ENCODE results near the gene MED15.
"Not testable (repeated sequence)": the region's sequence is repeated elsewhere in the genome, so short reads cannot be mapped to it uniquely, and the experiment has no call there.

Gene MED15, protein sequence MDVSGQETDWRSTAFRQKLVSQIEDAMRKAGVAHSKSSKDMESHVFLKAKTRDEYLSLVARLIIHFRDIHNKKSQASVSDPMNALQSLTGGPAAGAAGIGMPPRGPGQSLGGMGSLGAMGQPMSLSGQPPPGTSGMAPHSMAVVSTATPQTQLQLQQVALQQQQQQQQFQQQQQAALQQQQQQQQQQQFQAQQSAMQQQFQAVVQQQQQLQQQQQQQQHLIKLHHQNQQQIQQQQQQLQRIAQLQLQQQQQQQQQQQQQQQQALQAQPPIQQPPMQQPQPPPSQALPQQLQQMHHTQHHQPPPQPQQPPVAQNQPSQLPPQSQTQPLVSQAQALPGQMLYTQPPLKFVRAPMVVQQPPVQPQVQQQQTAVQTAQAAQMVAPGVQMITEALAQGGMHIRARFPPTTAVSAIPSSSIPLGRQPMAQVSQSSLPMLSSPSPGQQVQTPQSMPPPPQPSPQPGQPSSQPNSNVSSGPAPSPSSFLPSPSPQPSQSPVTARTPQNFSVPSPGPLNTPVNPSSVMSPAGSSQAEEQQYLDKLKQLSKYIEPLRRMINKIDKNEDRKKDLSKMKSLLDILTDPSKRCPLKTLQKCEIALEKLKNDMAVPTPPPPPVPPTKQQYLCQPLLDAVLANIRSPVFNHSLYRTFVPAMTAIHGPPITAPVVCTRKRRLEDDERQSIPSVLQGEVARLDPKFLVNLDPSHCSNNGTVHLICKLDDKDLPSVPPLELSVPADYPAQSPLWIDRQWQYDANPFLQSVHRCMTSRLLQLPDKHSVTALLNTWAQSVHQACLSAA

DNA sequence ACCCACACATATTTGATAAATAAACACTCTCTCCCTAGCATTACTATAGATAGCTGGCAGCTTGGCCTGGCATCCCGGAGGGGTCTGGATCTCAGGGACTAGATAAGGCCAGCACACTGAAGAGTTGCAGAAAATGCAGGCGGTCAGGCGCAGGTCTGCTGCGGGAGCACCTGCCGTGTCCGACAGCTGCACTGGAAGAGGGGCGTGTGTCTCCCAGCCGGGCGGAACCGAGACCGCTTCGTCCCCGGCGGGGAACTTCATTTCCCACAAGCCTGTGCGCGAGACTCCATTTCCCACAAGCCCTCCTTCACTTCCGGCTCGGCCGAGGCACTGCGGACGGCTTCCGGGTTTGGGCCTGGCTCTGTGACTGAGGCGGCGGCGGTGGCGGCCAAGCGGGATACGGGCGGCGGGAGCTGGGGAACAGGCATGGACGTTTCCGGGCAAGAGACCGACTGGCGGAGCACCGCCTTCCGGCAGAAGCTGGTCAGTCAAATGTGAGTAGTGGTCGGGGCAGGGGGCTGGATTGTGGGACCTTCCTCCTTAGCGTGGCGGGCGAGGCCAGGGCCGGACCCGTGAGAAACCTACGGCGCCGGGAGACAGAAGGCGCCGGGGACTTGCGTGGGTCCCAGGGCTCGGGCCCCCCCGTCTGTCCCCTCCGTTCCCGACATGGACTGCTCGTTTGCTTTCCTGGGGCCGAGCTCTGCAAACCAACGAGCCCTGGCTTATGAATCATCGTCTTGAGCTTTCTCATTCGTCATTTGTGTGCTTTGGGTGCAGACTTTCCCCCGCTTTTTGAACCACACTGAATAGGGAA, at the start of gene MED15:
Gene MED15, plus strand, starts transcription at position 358 of the 814 bp plus-strand sequence. Its CDS starts 69 bp downstream, at position 427.
- DNase-seq: peak; percentile 60

DNA sequence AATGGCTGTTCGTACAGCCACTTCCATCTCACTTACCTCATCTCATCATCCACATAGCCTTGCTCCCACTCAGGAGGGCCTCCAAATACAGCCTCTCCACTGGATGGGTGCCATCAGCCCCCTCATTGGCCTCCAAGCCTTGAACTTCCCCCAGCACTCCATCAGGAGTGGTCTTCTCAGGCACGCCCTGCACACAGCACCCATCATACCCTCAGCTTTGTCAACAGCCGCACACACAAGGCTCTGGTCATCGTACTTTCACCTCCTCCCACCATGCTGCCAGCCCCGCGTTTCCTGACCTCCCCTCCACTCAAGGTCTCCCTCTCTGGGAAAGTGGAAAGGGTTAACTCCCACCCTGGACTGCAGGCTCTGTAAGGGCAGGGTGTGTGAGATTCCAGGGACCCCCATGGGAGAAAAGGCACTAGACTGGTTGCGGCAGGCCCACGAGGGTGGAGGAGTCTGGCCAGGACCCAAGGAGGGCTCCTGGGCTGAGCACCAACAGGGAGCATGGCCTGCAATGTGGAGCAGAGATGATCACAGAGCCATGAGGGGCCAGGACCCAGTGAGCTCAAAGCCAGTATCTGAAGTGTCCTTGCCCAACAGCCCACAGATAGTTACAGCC, 48.8 kb upstream of the MED15 start:
- DNase-seq: no peak

DNA sequence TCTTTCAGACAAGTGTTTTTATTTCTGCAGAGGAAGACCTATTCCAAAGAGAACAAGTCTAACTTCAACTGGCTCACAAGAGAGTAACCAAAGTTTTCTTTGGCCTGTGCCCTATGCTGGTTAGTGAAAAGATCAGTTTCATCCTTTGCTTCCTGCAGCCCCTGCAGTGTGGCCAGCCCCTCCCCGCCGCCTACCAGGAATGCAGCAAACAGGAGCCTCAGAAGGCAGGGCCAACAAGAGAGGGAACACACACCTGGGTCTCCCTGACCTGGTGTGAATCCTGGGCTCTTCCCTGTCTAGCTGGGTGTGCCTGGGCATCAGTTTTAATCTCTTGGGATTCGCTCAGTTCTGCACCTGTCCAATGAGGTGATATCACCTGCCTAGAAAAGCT, 48.3 kb upstream of the MED15 start:
- DNase-seq: no peak

DNA sequence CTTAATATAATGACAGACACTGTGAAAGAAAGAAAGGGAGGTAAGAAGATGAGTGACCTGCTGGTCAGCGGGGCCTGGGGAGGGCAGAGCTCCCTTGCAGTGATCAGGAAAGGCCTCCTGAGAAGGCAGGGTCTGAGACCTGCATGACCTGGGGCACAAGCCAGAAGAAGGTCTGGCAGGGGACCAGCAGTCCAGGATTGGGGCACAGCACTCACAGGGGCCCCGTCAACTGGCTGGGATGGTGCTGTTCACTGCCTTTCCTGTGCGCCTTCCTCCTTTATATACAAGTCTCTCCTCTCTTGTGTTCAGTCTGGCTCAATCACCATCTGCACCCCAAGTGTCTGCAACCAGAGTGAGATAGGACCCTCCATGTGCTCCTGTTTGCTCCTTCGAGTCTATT, 47.5 kb upstream of the MED15 start:
- DNase-seq: no peak

DNA sequence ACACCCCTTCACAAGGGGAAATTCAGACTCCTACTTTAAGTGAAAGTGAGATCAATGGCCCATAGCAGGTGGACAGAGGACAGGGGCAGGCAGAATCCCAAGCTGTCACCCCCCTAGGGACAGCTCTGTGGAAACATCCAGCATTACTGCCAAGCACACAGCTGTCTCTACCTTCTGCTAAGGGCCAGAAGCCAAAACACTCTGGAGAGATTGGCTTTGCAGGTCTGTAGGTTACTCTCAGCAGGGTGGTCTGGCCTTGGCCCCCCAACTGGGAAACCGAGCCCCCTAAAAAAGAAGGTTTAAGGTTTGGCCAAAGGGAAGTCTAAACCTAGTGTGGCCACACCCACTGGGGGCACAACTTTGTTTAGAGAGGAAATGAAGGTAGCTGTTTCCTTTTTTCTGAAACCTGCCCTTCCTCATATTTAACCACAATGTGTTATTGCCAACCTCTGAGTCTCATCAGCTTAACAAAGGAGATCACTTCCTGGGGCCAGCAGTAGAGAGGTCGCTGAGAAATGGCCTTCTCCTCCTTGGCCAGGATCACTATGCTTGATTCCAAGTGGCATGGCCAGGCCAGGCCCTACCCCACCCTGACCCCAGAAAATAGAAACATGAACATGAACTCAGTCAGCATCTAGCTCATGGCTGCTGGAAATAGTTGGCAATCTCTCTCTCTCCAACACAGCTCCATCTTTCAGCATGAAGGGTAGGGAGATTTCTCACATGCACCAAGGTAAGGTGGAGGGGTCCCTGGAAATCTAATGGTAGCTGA, 43.9 kb upstream of the MED15 start:
- peak; percentile 81 for DNase-seq

DNA sequence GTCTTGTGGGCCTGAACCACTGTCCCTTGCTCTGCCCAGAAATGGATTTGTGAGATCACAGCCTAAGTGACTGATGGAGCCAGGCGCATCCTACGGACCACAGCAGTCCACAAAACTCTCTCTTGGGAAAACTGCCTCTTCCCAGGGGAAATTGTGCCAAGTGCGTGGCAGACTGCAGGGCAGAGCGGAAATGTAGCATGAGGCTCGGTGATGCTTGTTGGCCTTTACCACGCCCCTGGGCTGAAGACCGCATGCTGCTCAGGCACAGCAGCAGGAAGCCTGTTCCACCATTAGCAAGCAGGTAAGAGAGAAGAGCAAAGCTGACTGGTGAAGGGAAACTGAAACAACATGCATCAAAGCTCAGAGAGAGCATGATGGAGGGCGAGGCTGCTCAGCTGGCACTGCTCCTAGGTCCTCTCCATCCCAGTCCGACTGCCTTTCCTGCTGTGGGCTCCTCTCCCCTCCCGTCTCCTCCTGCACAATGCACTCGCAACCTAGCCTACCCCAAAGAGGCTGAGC, 43.3 kb upstream of the MED15 start:
- peak; percentile 47 for DNase-seq

DNA sequence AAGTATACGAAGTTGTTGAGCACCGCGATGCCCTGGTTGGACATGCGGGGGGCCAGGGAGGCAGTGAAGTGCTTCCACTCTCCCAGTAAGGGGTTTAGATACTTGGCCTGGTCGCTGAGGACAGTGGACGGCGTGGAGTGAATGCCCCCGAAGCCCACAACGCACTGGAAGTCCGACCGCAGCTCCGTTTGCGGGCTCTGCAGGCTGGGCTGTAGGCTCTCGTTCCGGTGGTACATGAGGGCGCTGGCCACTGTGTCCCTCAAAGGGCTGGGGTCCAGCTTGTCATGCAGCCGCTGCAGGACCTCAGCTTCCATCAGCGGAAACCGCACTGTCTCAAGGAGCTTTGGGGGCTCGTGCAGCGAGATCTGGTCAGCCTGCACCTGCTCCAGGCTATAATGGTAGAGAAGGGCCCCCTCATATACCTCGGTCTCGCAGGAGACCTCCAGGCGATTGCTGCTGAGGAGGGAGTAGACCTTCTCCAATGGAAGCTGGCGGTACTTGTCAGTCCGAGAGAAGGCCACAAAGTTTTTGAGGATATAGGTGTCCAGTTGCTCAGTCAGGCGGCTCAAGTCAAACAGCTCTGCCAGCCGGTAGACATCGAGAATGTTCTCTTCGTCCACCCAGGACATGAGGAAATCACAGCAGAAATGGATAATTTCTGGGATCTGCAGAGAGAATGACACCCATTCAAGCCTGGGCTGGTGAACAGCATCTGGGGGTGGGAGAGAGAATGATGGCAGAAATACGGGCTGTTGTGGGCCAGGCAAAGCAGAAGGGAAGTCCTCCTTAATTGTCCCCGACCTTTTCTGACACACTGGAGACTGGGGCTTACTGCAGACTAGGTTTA, 42.3 kb upstream of the MED15 start:
- no peak for DNase-seq

DNA sequence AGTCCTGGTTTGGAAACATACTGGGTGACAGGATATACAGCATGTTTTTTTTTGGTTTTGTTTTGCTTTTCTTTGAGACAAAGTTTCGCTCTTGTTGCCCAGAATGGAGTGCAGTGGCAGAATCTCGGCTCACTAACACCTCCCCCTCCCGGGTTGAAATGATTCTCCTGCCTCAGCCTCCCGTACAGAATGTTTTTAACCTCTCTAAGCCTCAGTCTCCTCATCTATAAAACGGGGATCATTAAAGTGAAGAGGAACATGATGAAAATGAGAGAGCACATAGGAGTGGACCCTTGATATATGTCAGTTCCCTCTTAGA, 41.7 kb upstream of the MED15 start:
- no peak for DNase-seq

DNA sequence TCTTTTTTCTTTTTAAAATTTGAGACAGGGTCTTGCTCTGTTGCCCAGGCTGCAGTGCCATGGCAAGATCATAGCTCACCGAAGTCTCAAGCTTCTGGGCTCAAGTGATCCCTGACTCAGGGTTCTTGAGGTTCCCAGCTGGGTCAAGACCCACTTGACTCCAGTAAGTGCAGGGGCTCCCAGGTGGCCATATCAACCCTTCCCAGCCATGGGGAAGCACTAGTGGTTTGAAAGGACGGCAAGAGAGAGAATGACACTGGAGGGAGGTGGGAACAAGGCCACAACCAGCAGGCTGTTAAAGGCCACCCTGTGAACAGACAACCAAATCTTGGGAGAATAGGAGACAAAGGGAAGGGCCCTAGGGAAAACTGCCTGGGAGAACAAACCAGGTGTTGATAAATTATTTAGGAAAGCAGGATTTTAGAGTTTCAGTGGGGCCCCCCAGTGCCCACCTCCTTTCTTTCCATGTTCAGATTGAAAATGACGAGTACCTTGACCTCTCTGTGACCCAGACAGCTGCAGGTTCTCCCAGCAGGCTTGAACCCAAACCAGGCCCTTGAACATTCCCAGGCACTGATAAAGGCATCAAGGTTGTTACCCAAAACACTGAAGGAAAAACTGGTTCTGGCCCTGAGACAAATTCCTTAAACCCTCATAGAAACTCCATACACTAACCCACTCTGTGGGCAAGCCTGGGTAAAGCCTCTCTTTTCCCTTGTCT, 40.6 kb upstream of the MED15 start:
- DNase-seq: no peak

DNA sequence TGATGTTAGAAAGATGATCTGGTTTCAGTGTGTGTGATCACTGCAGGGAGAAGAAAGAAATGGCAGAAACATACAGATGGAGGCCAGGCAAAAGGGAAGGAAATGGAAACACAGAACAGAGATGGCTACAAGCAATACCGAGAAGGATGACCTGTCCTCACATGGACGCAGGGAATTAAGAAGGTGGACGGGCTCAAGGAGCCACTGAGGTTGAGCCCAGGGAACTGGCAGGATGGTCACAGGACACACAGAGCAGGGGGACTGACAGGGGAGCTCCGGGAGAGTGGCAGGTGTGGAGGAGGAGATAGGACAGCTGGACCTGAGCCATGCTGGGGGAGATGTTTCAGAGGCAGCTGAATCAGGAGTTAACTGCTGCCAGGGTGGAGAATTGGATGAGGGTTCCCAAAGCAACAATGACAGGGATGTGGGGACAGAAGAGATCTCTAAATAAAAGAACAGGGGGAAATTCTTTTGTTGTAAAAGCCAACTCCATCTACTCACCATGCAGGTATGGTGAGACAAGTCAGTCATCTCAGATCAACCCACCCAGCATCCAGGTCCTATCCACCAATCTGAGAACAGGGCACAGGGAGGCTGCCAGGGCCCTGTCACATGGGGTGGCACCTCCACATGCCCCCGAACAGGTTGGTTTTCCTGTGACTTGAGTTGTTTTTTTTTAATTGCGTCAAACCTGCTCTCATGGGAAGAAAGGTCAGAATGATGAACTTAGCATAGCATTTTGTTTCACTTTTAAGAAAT, 38.1 kb upstream of the MED15 start:
- peak; percentile 48 for DNase-seq

DNA sequence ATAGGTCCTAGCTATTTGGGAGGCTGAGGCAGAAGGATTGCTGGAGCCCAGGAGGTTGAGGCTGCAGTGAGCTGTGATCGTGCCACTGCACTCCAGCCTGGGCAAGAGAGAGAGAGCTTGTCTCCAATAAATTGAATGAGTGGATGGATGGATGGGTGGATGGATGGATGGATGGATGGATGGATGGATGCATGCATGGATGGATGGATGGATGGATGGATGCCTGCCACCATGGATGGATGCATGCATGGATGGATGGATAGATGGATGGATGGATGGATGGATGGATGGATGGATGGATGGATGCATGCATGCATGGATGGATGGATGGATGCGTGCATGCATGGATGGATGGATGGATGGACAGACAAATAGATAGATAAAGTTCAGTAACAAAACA, 36.9 kb upstream of the MED15 start:
- not testable (repeated sequence) for DNase-seq

DNA sequence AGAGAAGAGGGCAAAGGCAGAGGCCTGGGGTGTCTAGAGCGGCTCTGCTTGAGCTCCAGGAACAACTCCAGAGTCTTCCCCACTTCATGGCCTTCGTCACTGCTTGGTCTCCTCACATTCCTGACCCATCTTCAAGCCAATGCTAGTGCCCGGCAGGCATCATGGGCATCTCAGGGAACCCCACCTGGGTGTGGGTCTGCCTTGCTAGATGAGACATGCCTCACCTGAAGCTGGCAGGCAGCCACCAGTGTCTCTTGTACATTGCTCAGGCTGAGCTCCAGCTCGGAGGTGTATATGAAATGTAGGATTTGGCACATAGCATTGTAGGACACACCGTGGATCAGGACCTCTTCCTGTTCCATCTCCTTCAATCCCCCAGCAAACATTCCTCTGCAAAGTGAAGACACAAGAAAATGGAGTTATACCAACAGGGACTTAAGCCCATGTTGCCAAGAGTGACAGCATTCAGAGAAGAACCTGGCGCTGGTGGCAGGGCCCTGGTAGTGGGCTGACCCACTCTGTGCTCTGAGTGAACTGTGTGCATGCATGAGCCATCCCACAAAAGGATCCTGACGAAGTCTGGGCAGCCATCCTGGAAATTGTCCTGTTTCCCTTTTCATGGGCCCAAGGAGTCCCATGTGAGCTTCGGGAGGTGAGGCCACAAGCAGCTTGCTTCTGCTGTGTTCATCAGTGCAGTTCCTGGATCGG, 36.1 kb upstream of the MED15 start:
- no peak for DNase-seq

DNA sequence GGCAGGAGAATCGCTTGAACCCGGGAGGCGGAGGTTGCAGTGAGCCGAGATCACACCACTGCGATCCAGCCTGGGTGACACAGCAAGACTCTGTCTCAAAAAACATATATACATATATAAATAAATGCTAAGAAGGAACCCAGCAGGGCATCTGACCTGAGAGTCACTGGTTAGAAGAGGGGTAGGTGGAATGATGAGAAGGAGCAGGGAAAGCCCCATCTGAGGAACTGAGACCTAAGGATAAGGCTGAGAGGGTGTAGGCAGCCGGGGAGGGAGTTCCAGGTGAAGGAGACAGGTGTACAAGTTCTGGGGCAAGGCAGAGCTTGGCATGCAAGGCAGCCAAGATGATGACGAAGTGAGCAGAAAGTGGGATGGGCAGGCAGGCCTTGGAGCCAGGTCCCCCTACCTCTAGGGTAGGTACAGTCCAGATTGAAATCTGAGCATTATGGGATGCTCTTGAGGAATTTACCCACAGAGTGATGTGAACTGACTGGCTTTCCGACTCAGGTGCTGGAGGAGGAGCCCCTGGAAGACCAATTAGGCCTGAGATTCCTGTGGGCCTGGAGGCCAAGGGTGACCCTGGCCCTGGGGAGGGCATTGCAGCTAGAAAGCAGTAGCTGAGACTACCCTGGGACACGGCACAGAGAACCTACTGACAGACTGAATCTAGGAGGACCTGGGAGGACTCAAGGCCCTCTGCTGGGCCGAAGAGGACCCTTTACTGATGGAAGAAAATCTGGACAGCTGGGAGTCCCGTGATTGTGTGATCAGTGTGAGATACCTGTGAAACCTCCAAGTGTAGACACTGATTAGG, 34.6 kb upstream of the MED15 start:
- no peak for DNase-seq

DNA sequence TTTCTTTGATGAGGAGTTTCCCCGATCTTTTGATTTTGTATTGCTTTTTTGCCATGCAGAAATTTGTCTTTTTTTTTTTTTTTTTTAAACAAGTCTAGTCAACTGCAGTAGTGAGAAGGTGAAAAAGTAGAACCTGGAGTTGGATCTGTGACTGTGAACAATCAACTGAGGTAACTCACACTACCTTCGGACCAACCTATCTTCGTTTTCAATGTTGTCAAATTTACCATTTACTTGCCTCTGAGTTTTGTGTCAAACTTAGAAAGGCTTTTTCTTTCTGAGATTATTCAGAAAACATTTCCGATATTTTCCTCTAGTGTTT, 32.3 kb upstream of the MED15 start:
- no peak for DNase-seq

DNA sequence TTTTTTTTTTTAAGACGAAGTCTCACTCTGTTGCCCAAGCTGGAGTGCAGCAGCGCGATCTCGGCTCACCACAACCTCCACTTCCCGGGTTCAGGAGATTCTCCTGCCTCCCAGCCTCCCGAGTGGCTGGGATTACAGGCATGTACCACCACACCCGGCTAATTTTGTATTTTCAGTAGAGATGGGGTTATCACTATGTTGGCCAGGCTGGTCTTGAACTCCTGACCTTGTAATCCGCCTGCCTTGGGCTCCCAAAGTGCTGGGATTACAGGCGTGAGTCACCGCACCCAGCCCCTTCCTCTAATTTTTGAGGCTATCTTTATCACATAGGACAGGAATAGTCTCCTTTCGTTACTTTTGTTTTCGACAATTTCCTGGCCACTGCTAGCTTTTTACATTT, 31.8 kb upstream of the MED15 start:
- not testable (repeated sequence) for DNase-seq

DNA sequence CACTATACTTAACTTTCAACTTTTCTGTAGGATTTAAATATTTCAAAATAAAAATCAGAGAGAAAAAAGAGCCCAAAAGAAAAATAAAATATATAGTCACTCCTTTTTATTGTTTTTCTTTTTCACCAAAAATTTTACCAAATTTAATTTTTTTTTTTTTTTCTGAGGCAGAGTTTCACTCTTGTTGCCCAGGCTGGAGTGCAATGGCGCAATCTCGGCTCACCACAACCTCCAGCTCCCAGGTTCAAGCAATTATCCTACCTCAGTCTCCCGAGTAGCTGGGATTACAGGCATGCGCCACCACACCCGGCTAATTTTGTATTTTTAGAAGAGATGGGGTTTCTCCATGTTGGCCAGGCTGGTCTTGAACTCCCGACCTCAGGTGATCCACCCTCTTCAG, 29.4 kb upstream of the MED15 start:
- DNase-seq: not testable (repeated sequence)

DNA sequence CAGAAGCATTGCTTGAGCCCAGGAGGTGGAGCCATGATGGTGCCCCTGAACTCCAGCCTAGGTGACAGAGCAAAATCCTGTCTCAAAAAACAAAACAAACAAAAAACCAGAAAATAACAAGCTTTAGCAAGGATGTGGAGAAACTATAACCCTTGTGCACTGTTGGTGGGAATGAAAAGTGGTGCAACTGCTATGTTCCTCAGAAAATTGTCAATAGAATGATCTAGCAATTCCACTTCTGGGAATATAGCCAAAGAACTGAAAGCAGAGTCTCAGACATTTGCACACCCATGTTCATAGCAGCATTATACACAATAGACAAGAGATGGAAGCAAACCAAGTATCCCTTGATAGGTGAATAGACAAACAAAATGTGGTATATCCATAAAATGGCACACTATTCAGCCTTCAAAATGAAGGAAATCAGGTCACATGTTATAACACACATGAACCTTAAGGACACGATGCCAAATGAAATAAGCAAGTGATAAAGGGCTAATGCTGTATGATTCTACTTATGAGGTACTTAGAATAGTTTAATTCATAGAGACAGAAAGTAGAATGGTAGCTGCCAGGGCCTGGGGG, 27.7 kb upstream of the MED15 start:
- no peak for DNase-seq

DNA sequence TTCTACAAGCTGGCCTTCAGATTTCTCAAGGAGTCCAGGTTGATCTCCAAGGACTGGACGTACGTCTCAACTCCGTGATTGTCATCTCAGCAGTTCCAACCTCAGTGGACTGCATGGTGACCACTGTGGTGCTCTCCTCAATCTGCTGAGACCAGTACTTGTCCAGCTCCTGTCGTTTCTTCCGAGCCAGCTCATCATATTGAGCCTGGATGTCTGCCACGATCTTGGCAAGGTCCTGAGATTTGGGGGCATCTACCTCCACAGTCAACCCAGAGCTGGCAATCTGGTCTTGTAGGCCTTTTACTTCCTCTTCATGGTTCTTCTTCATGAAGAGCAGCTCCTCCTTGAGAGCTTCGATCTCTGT, 24.3 kb upstream of the MED15 start:
- not testable (repeated sequence) for DNase-seq
